ENCODE data around the gene REELD1. TPM values are rescaled to one million over a fixed set of nuclear protein-coding genes. Genes with fewer than 3 reads are reported as not detected.

REELD1 gene
- total RNA-seq, 1 donor from 2014 or later, result 0.29 TPM

GRCh38 chr4:146267826-146268225 is 53.5 kb downstream of the REELD1 start:
- no peak overlapping the region for H3K4me3 ChIP-seq
- no peak for ATAC-seq

DNA sequence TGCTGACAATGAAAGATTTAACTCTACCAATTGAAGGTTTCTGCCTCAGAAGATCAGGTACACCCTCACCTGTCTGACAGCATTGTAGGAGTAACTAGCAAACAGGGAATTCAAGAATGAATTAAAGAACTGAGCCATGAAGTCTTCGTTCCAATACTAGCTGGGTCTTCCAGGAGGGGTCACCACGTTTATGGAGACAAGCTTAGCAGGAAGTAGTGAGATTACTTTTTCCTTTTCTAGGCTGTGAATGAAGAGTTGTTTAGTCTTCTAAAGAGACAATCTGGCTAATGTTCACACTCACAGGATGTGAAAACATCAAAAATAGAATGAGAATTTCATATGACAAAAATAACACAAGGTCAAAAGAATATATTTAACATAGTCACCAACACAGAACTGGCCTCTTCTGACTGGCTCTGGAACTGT is 54.9 kb downstream of the REELD1 start:
- Histone ChIP-seq H3K4me1 (no peaks in the 10 kb centered on the region), H3K9me3 (no peaks in the 10 kb centered on the region), H3K27ac (no peak overlapping the region), H3K36me3 (no peaks in the 10 kb centered on the region), H3K4me3 (no peak overlapping the region), H3K27me3 (no peaks in the 10 kb centered on the region)
- TF ChIP-seq CTCF (IDR thresholded peaks at IDR 0.05), result no peak
- intact Hi-C loops (cut with DNase I), result no loop called here
- ATAC-seq (no peak), DNase-seq (no peak)

More at GRCh38 chr4:146267826-146268225, 53.5 kb downstream of the REELD1 start:
- Histone ChIP-seq H3K27me3 (no peaks in the 10 kb centered on the region), H3K4me1 (no peaks in the 10 kb centered on the region), H3K9me3 (no peaks in the 10 kb centered on the region), H3K36me3 (no peaks in the 10 kb centered on the region), H3K27ac (no peak overlapping the region)
- TF ChIP-seq CTCF (IDR thresholded peaks at IDR 0.05), result no peak
- intact Hi-C loops (cut with DNase I), result no loop called here
- DNase-seq, result no peak

DNA sequence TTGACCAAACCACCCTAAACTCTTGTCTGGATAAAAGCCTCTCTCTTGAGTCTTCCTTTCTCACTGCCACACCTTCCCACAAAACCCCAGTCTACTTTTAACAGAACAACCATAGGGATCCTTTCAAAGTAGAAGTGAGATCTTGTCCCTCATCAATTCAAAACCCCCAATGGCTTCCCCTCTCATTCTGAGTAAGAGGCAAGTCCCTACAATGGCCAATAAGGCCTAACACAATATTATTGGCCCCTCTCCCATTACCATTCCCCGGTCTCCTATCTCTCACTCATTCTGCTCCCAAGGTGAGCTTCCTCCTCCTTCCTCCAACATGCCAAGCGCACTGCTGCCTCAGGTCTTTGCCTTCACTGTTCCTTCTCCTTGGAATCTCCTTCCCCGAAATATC is 57.1 kb downstream of the REELD1 start:
- intact Hi-C loops (cut with DNase I), result no loop called here
- H3K36me3 ChIP-seq, result no peaks in the 10 kb centered on the region
- ATAC-seq, result no peak

DNA sequence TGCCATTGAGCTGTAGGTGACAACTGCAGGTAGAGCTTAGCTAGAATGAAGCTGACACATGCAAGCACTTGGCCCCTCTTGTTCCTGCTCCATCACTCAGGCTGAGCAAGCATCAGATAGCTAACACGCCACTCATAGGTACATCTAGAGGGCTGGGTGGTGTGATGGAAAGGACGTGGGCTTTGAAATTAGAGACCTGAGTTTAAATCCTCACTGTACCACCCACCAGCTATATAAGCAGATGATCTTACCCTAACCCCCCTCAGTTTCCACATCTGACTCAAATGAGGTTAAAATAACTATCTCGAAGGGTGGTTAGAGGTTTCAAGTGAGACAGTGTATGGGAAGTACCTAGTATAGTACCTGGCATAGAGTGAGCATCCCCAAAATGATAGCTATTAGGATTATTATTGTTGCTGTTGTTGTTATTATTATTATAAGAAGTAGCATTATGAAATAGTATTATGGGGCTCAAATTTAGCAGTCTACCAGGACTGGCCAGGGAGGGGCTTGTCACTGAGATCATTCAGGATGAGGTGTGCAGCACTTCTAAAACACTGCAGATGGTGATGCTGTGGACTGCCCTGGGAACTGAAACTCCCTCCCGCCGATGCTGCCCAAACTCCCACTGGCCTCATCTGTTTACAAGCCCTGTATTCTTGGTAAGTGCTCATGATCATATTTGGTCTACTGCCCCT is 59.0 kb downstream of the REELD1 start:
- TF ChIP-seq CTCF (IDR thresholded peaks at IDR 0.05), result no peak
- DNase-seq, result no peak
- H3K4me3 ChIP-seq, result no peak overlapping the region
- intact Hi-C loops (cut with DNase I), result no loop called here
- H3K27ac ChIP-seq, result no peak overlapping the region
- no peaks in the 10 kb centered on the region for H3K36me3 ChIP-seq
- H3K27me3 ChIP-seq, result no peaks in the 10 kb centered on the region
- no peak for ATAC-seq
- no peaks in the 10 kb centered on the region for H3K4me1 ChIP-seq
- H3K9me3 ChIP-seq, result no peaks in the 10 kb centered on the region

More for the DNA sequence above, 57.1 kb downstream of the REELD1 start:
- Histone ChIP-seq H3K4me3 (no peak overlapping the region), H3K27ac (no peak overlapping the region), H3K9me3 (no peaks in the 10 kb centered on the region), H3K27me3 (no peaks in the 10 kb centered on the region), H3K4me1 (no peaks in the 10 kb centered on the region)
- no peak for DNase-seq
- no peak for TF ChIP-seq CTCF (IDR thresholded peaks at IDR 0.05)

DNA sequence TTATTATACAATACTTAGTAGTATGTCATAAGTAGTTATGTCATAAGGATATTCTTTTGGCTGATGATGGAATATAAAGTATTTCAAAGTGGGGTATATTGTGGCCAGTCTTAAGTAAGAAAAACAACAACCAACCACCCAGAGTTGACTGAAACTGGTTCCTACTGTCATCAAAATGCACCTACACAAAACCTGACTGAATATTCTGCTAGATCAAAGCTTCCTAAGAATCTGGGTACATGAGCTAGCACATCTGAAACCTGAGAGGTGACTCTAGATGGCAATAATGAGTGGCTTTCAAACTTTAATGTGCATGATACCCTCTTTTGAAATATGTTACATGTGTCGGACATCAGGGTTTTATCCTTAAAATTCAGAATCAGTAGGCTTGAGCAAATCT is 60.4 kb downstream of the REELD1 start:
- H3K27ac ChIP-seq, result no peak overlapping the region
- no peaks in the 10 kb centered on the region for H3K9me3 ChIP-seq
- intact Hi-C loops (cut with DNase I), result no loop called here
- no peak for TF ChIP-seq CTCF (IDR thresholded peaks at IDR 0.05)
- DNase-seq, result no peak
- H3K4me3 ChIP-seq, result no peak overlapping the region
- no peaks in the 10 kb centered on the region for H3K36me3 ChIP-seq
- no peaks in the 10 kb centered on the region for H3K4me1 ChIP-seq
- ATAC-seq, result no peak
- H3K27me3 ChIP-seq, result no peaks in the 10 kb centered on the region

- no peak for TF ChIP-seq CTCF (IDR thresholded peaks at IDR 0.05)
- Histone ChIP-seq H3K9me3 (no peaks in the 10 kb centered on the region), H3K4me3 (no peak overlapping the region), H3K36me3 (no peaks in the 10 kb centered on the region), H3K27me3 (no peaks in the 10 kb centered on the region), H3K27ac (no peak overlapping the region), H3K4me1 (no peaks in the 10 kb centered on the region)
- ATAC-seq (peak; percentile 51), DNase-seq (no peak)
- intact Hi-C loops (cut with DNase I), result no loop called here
These were observed 61.0 kb downstream of the REELD1 start for GRCh38 chr4:146275370-146275769.
